ENCODE data around the gene STK16. TPM values are rescaled to one million over a fixed set of nuclear protein-coding genes. Genes with fewer than 3 reads are reported as not detected.
"Not testable (repeated sequence)": the region's sequence is repeated elsewhere in the genome, so short reads cannot be mapped to it uniquely, and the experiment has no call there.

STK16 gene
- polyA plus RNA-seq, 4 donors: 29.0 to 43.3 (median 36.4) TPM

- no peak for DNase-seq (ENCODE audit: low read depth in 4 of 4, low spot score in 3 of 4)
Observed at GRCh38 chr2:219285894-219286425, 40.7 kb downstream of the STK16 start.

DNA sequence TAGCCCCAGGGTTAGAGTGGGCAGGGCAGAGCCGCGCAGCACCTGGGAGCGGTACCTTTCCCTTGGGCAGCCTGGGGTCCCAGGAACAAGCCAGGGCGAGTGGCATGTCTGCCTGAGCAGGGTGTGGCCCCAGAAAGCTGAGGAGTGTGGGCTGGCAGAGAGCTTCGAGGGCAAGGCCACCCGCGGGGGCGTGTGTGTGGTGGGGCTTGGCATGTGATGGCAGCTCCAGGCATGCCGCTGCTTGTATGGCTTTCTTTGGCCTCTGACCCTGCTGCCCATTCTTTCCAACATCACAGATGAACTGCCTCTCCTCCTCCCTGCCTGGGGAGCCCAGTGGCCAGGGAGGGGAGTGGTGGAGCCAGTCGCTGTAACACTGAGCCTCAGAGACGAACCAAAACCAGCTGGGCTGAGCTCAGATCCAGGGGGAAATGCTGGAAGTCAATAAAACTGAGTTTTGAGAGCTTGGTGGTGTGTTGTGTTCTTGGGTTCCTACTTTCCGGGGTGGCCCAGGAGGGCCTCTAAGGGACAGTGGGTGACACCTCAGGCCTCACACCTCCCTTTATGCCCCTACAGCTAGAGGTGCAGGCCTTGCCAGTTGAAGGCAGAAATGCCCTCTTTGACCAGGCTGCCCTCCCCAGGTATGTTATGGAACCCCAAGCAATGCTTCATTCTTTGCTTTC, 41.3 kb downstream of the STK16 start:
- no peak for DNase-seq (ENCODE audit: low read depth in 4 of 4, low spot score in 3 of 4)

GRCh38 chr2:219287116-219287440, 41.8 kb downstream of the STK16 start:
- DNase-seq (ENCODE audit: low read depth in 4 of 4, low spot score in 3 of 4): not testable (repeated sequence)

- no peak for DNase-seq (ENCODE audit: low read depth in 4 of 4, low spot score in 3 of 4)
Observed at GRCh38 chr2:219287580-219288265, 42.4 kb downstream of the STK16 start.

GRCh38 chr2:219289195-219289536, 43.9 kb downstream of the STK16 start:
- no peak for DNase-seq (ENCODE audit: low read depth in 4 of 4, low spot score in 3 of 4)

DNA sequence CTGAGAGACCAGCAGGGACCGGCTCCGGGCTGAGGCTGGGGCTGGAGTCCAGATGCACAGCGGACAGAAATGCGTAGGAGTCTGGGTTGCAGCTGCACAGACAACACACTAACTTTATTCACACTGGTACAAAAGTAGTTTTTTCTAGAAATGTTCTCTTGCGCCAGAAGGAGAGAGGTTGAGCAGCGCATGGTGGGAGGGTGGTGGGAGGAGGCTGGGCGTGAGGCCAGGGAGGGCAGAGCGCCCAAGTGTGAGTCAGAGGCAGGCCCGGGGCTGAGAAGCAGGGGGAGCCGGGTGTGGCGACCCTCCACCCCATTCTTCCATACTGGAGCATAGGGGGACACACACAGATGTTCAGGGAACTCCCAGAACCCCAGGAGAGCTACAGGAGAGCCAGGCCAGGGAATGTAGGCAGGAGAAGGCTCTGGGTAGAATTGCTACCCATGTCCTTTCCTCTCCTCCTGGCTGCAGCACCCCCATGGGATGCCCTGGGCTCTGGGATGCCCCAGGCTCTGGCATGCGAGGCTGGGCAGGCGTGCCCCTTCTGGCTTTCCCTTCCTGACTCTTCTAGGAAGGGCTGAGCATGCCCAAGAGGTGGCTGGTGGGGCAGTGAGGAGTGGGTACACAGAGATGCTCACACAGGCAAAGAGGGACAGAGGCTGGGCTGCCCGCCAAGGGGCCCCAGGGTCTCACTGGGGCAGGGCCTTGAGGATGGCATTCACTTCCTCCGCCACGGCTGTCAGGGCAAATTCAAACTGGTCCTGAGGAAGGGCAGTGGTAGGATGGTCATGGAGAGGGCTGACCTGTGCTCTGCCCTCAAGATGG, 44.5 kb downstream of the STK16 start:
- no peak for DNase-seq (ENCODE audit: low read depth in 4 of 4, low spot score in 3 of 4)

GRCh38 chr2:219290381-219291171, 45.3 kb downstream of the STK16 start:
- no peak for DNase-seq (ENCODE audit: low read depth in 4 of 4, low spot score in 3 of 4)

GRCh38 chr2:219291394-219291793, 46.1 kb downstream of the STK16 start:
- DNase-seq (ENCODE audit: low read depth in 4 of 4, low spot score in 3 of 4): no peak

- no peak for DNase-seq (ENCODE audit: low read depth in 4 of 4, low spot score in 3 of 4)
Observed at GRCh38 chr2:219291910-219292490, 46.7 kb downstream of the STK16 start.

DNA sequence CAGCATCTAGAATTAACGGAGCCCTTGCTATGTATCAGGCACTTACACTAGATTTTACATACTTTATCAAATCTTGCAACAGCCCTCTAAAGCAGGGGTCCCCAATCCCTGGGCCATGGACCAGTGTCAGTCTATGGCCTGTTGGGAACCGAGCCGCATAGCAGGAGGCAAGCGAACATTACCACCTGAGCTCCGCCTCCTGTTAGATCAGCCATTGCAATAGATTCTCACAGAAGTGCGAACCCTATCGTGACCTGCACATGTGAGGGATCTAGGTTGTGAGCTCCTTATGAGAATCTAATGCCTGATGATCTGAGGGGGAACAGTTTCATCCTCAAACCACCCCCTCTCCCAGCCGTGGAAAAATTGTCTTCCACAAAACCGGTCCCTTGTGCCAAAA, 47.3 kb downstream of the STK16 start:
- DNase-seq (ENCODE audit: low read depth in 4 of 4, low spot score in 3 of 4): no peak

DNA sequence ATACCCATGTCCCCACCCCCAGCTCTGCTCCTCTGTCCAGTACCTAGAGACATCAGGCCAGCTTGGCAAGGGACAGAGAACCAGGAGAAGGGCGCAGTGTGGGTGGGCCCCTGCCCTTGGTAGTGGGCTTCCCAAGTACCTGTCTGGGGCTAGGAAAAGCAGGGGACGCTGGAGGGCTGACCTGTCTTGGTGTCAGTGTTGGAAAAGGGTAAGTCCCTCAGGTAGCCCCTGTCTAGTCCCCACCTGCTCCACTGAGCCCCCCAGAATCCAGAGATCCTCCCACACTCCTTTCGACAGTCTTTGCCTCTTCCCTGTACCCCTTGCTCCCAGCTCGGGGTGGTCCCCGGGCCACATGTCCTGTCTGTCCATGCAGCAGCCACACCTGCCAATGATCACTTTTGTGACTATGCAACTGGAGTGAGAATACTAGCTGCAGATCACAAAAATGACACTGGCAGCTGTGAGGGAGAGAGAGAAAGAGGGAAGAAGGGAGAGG, 48.5 kb downstream of the STK16 start:
- no peak for DNase-seq (ENCODE audit: low read depth in 4 of 4, low spot score in 3 of 4)

DNA sequence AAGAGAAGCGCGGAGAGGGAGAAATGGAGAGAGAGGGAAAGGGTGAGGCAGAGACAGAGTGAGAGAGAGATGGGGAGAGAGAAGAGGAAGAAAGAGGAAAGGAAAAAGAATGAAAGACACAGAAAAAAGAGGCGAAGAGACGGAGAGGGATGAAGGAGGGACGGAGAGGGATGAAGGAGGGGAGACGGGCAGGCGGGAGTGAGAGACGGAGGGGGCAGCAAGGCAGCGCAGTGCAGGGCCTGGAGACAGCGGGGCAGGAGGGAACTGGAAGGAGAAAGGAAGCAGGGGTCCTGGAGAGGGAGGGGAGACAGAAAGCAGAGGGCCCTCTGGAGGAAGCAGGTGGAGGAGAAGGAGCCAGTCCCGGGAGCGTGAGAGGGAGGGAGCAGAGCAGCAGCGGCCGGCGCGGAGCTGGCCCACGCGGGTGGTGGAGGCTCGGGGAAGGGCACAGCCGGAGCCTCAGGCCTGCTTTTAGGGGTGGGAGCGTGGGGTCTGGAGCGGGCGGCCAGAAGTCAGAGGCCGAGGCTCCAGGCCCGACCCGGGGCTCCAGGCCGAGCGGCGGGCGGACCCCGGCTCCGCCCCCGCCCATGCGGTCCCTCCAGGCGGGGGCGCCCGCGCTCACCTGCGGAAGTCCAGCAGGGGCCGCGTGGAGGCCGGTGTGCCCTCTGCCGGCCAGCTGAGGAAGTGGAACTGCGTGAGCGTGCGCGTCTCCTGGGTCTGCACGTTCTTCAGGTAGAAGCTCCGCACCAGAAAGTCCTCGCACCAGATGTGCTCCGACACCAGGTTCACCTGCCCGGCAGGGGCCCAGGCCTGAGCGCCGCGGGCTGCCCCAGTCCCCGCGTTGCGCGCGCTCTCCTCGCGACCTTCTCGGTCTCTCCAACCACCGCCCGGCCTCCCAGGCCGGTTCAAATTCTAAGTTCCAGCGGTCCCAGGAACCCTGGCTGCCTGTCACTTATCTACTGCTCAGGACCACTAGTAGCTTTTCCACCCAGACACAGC, 49.4 kb downstream of the STK16 start:
- peak in 3 of 4 donors; percentile 71 to 79 (median 78) for DNase-seq (ENCODE audit: low read depth in 4 of 4, low spot score in 3 of 4)

DNA sequence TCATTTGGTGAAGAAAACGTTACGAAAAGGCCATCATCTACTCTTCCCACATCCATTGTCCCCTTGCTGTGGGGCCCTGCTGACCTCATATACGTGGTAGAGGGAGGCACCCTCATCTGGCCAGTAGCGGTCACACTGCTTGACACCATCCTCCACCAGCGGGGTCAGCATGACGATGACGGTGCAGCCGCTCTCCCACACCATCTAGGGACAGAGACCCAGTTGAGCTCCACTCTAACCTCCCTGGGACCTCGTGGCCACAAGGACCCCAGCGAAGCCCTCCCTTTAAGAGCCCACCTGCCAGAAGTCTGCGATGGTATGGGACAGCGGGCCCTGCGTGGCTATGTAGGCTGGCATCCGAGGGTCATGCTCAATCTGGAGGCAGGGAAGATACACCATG, 50.9 kb downstream of the STK16 start:
- DNase-seq (ENCODE audit: low read depth in 4 of 4, low spot score in 3 of 4): no peak

DNA sequence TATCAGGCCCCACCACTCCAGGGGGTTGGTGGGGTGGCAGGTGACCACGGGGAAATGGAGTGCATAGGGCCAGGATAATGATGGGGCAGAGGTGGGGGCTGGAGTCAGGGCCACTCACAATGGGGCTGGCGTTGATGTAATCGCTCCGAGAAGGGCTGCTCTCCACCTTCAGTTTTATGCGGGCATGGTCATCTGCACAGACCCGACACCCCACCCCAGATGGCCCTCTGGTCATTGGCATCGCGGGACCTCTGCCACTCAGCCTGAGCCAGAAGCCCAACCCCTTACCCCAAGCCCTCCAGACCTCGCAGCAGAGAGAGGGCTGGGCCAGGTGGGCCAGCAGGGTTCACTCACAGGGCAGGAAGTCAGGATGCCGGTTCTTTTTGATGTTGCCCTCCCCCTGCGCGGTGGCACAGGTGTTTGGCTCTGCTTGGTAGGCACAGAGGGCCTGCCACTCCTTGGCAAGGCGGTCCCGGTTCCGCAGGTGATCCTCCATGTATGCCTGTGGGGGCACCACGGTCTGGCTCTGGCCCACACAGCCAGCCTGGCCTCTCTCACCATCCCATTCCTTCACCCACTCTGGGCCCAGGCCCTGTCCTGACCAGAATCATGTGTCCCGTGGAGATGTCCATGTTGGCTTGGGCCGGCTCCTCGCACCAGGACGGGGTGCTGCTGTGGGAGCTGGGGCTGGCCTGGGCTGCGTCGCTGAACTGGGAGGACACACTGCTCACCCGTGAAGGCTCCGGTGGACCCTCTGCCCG, 51.5 kb downstream of the STK16 start:
- no peak for DNase-seq (ENCODE audit: low read depth in 4 of 4, low spot score in 3 of 4)

- no peak for DNase-seq (ENCODE audit: low read depth in 4 of 4, low spot score in 3 of 4)
Observed at GRCh38 chr2:219297766-219298456, 52.6 kb downstream of the STK16 start.

DNA sequence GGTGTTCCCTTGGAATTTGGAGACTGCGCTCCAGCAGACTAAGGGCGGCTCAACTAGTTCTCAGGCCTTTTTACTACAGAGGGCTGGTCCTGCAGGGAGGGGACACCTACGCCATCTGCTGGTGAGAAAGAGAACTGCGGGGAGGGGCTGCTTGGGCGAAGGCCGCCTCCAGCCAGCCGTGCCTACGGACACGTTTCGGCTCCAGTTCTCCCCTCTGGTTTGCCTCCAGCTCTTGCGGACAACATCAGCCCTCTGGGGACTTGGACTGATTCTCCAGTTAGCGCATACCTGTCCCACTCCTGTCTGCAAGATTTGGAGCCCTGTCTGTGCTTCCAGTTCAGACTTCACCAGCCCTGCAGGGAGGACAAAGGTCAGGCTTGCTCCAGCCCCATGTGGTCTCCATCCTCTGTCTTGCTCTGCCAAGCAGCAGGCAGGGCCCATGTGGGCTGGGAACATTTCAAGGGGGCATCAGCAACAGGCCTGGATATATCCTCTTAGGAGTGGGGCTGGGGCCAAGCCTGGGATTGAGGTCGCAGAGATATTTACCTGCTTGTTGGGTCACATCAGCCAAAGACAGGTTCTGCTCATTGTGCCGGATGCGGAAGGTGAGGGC, 53.6 kb downstream of the STK16 start:
- peak in 2 of 4 donors; percentile 68 to 72 for DNase-seq (ENCODE audit: low read depth in 4 of 4, low spot score in 3 of 4)

- DNase-seq (ENCODE audit: low read depth in 4 of 4, low spot score in 3 of 4): no peak
Observed at GRCh38 chr2:219299372-219299760, 54.1 kb downstream of the STK16 start.
